ENCODE results near the gene TSPEAR.
"Not testable (repeated sequence)": the region's sequence is repeated elsewhere in the genome, so short reads cannot be mapped to it uniquely, and the experiment has no call there.

The TSPEAR gene

GRCh38 chr21:44596068-44596725, 115.2 kb downstream of the TSPEAR start:
- H3K27me3 ChIP-seq (ENCODE audit: control insufficient read depth, insufficient read depth, low read length), result no peaks in the 10 kb centered on the region
- no CpG with 5 or more reads among the region's 9 CpGs for WGBS (ENCODE audit: insufficient coverage, insufficient read length)
- no peak overlapping the region for H3K4me3 ChIP-seq (ENCODE audit: low read length)
- H3K4me1 ChIP-seq (ENCODE audit: control insufficient read depth, insufficient read depth, low read length), result peaks cover 7% of the 10 kb centered on the region
- H3K9me3 ChIP-seq (ENCODE audit: control insufficient read depth, insufficient read depth, low read length), result no peaks in the 10 kb centered on the region
- DNase-seq (ENCODE audit: low read depth, low spot score), result no peak
- H3K27ac ChIP-seq (ENCODE audit: low read length), result no peak overlapping the region
- no peaks in the 10 kb centered on the region for H3K36me3 ChIP-seq (ENCODE audit: control insufficient read depth, insufficient read depth, low read length)

- Histone ChIP-seq H3K4me1 (ENCODE audit: control insufficient read depth, insufficient read depth, low read length) (peaks cover 7% of the 10 kb centered on the region), H3K4me3 (ENCODE audit: low read length) (no peak overlapping the region), H3K27me3 (ENCODE audit: control insufficient read depth, insufficient read depth, low read length) (no peaks in the 10 kb centered on the region), H3K9me3 (ENCODE audit: control insufficient read depth, insufficient read depth, low read length) (no peaks in the 10 kb centered on the region), H3K27ac (ENCODE audit: low read length) (no peak overlapping the region), H3K36me3 (ENCODE audit: control insufficient read depth, insufficient read depth, low read length) (no peaks in the 10 kb centered on the region)
- DNase-seq (ENCODE audit: low read depth, low spot score), result no peak
- WGBS (ENCODE audit: insufficient coverage, insufficient read length), result no CpG with 5 or more reads among the region's 6 CpGs
These were observed 115.8 kb downstream of the TSPEAR start for GRCh38 chr21:44595524-44595923.

GRCh38 chr21:44594406-44594916, 116.9 kb downstream of the TSPEAR start:
- Histone ChIP-seq H3K27me3 (ENCODE audit: control insufficient read depth, insufficient read depth, low read length) (no peaks in the 10 kb centered on the region), H3K36me3 (ENCODE audit: control insufficient read depth, insufficient read depth, low read length) (no peaks in the 10 kb centered on the region), H3K9me3 (ENCODE audit: control insufficient read depth, insufficient read depth, low read length) (no peaks in the 10 kb centered on the region), H3K27ac (ENCODE audit: low read length) (no peak overlapping the region), H3K4me1 (ENCODE audit: control insufficient read depth, insufficient read depth, low read length) (peaks cover 7% of the 10 kb centered on the region), H3K4me3 (ENCODE audit: low read length) (no peak overlapping the region)
- DNase-seq (ENCODE audit: low read depth, low spot score), result no peak
- WGBS (ENCODE audit: insufficient coverage, insufficient read length), result no CpG with 5 or more reads among the region's 12 CpGs

- no peak for DNase-seq (ENCODE audit: low read depth, low spot score)
- Histone ChIP-seq H3K36me3 (ENCODE audit: control insufficient read depth, insufficient read depth, low read length) (no peaks in the 10 kb centered on the region), H3K9me3 (ENCODE audit: control insufficient read depth, insufficient read depth, low read length) (no peaks in the 10 kb centered on the region), H3K4me1 (ENCODE audit: control insufficient read depth, insufficient read depth, low read length) (peaks cover 7% of the 10 kb centered on the region), H3K27me3 (ENCODE audit: control insufficient read depth, insufficient read depth, low read length) (no peaks in the 10 kb centered on the region), H3K4me3 (ENCODE audit: low read length) (no peak overlapping the region), H3K27ac (ENCODE audit: low read length) (no peak overlapping the region)
- no CpG with 5 or more reads among the region's 20 CpGs for WGBS (ENCODE audit: insufficient coverage, insufficient read length)
These were observed 117.6 kb downstream of the TSPEAR start for GRCh38 chr21:44593598-44594405.

GRCh38 chr21:44592446-44593311, 118.7 kb downstream of the TSPEAR start, which contains the start of gene KRTAP10-6:
KRTAP10-6 (minus strand) TSS chr21:44592505; CDS start chr21:44592484, 21 bp downstream.
- H3K27me3 ChIP-seq (ENCODE audit: control insufficient read depth, insufficient read depth, low read length), result no peaks in the 10 kb centered on the region
- H3K9me3 ChIP-seq (ENCODE audit: control insufficient read depth, insufficient read depth, low read length), result no peaks in the 10 kb centered on the region
- WGBS (ENCODE audit: insufficient coverage, insufficient read length), result no CpG with 5 or more reads among the region's 33 CpGs
- H3K4me3 ChIP-seq (ENCODE audit: low read length), result no peak within 1 kb of the TSS
- H3K36me3 ChIP-seq (ENCODE audit: control insufficient read depth, insufficient read depth, low read length), result no peaks in the 10 kb centered on the region
- H3K27ac ChIP-seq (ENCODE audit: low read length), result no peak within 1 kb of the TSS
- peaks cover 7% of the 10 kb centered on the region for H3K4me1 ChIP-seq (ENCODE audit: control insufficient read depth, insufficient read depth, low read length)
- no peak for DNase-seq (ENCODE audit: low read depth, low spot score)

- H3K4me1 ChIP-seq (ENCODE audit: control insufficient read depth, insufficient read depth, low read length); DNase-seq (ENCODE audit: low read depth, low spot score); H3K36me3 ChIP-seq (ENCODE audit: control insufficient read depth, insufficient read depth, low read length); H3K27ac ChIP-seq (ENCODE audit: low read length); H3K27me3 ChIP-seq (ENCODE audit: control insufficient read depth, insufficient read depth, low read length); H3K9me3 ChIP-seq (ENCODE audit: control insufficient read depth, insufficient read depth, low read length); H3K4me3 ChIP-seq (ENCODE audit: low read length): not testable (repeated sequence)
- WGBS (ENCODE audit: insufficient coverage, insufficient read length), result no CpG with 5 or more reads among the region's 4 CpGs
These were observed 119.6 kb downstream of the TSPEAR start for GRCh38 chr21:44591801-44592130.

- WGBS (ENCODE audit: insufficient coverage, insufficient read length), result no CpG with 5 or more reads among the region's 19 CpGs
- H3K4me3 ChIP-seq (ENCODE audit: low read length); H3K36me3 ChIP-seq (ENCODE audit: control insufficient read depth, insufficient read depth, low read length); H3K4me1 ChIP-seq (ENCODE audit: control insufficient read depth, insufficient read depth, low read length); H3K27ac ChIP-seq (ENCODE audit: low read length); DNase-seq (ENCODE audit: low read depth, low spot score); H3K9me3 ChIP-seq (ENCODE audit: control insufficient read depth, insufficient read depth, low read length); H3K27me3 ChIP-seq (ENCODE audit: control insufficient read depth, insufficient read depth, low read length): not testable (repeated sequence)
These were observed 120.2 kb downstream of the TSPEAR start for GRCh38 chr21:44590897-44591800.

GRCh38 chr21:44590311-44590721, 121.1 kb downstream of the TSPEAR start:
- no peak overlapping the region for H3K4me3 ChIP-seq (ENCODE audit: low read length)
- no peak for DNase-seq (ENCODE audit: low read depth, low spot score)
- H3K36me3 ChIP-seq (ENCODE audit: control insufficient read depth, insufficient read depth, low read length), result no peaks in the 10 kb centered on the region
- no peak overlapping the region for H3K27ac ChIP-seq (ENCODE audit: low read length)
- H3K9me3 ChIP-seq (ENCODE audit: control insufficient read depth, insufficient read depth, low read length), result no peaks in the 10 kb centered on the region
- H3K4me1 ChIP-seq (ENCODE audit: control insufficient read depth, insufficient read depth, low read length), result peaks cover 7% of the 10 kb centered on the region
- H3K27me3 ChIP-seq (ENCODE audit: control insufficient read depth, insufficient read depth, low read length), result no peaks in the 10 kb centered on the region
- no CpG with 5 or more reads among the region's 10 CpGs for WGBS (ENCODE audit: insufficient coverage, insufficient read length)

GRCh38 chr21:44589586-44590305, 121.6 kb downstream of the TSPEAR start:
- H3K9me3 ChIP-seq (ENCODE audit: control insufficient read depth, insufficient read depth, low read length), result no peaks in the 10 kb centered on the region
- no peaks in the 10 kb centered on the region for H3K27me3 ChIP-seq (ENCODE audit: control insufficient read depth, insufficient read depth, low read length)
- no peak overlapping the region for H3K27ac ChIP-seq (ENCODE audit: low read length)
- DNase-seq (ENCODE audit: low read depth, low spot score), result no peak
- H3K4me3 ChIP-seq (ENCODE audit: low read length), result no peak overlapping the region
- H3K36me3 ChIP-seq (ENCODE audit: control insufficient read depth, insufficient read depth, low read length), result no peaks in the 10 kb centered on the region
- peaks cover 7% of the 10 kb centered on the region for H3K4me1 ChIP-seq (ENCODE audit: control insufficient read depth, insufficient read depth, low read length)
- no CpG with 5 or more reads among the region's 24 CpGs for WGBS (ENCODE audit: insufficient coverage, insufficient read length)
